GM12878 (cell line): Measurements from ENCODE around the gene SERINC5. TPM values are rescaled to one million over a fixed set of nuclear protein-coding genes. Genes with fewer than 3 reads are reported as not detected.

ENCODE experiments used
- ATAC-seq: fragments of 200-7000 bp; cut with Tn5 transposase; 3 replicates; pipeline ENCODE4 v1.9.1; 2020; ENCODE audit warnings: mild to moderate bottlenecking, moderate library complexity
- BruUV-seq: library from RNA; stranded (reverse); fragments of 400-500 nt; replicated peaks from 2 replicates; lab custom pipeline; 2021; lab: Mats Ljungman, UMichigan
- CTCF ChIA-PET: fragments of 300-600 bp; sonication (Branson Sonifier 250); formaldehyde crosslinking; extraction: SDS; loops from one replicate; lab custom pipeline; 2021; ENCODE audit warnings: inconsistent platforms; lab: Yijun Ruan, JAX
- POLR2A ChIA-PET: fragments of 350-600 bp; formaldehyde crosslinking; extraction: SDS; loops from one replicate; lab custom pipeline; 2021; ENCODE audit warnings: inconsistent platforms; lab: Charles Lee
- RAD21 ChIA-PET: fragments of 300-600 bp; sonication (Branson Sonifier 250); formaldehyde crosslinking; loops from one replicate; lab custom pipeline; 2023; ENCODE audit warnings: antibody characterized with exemption; ENCODE audit not compliant: unreplicated experiment; lab: Charles Lee
- SMC1A ChIA-PET: fragments of 300-600 bp; sonication (Branson Sonifier 250); formaldehyde crosslinking; loops from one replicate; lab custom pipeline; 2023; ENCODE audit not compliant: unreplicated experiment, uncharacterized antibody; lab: Charles Lee
- DNase-seq: peaks from one replicate; pipeline ENCODE4 v3.0.0-alpha.2; 2011; ENCODE audit warnings: low read depth, low spot score
- FAIRE-seq: peaks from 3 replicates; lab custom pipeline; 2011; peaks lifted over from hg19 to GRCh38; lab: Jason Lieb, UNC
- H2AFZ ChIP-seq: 2 replicates; pipeline ENCODE4 v1.6.0; 2011; ENCODE audit warnings: low read depth, low read length, control low read depth; ENCODE audit not compliant: control insufficient read depth
- H3K27ac ChIP-seq: 2 replicates; pipeline ENCODE4 v1.5.1; 2011; ENCODE audit warnings: control low read depth; ENCODE audit not compliant: control insufficient read depth, insufficient read depth
- H3K27me3 ChIP-seq, 2 experiments: replicated peaks in 1 of 2; 2 replicates each; pipeline versions ENCODE4 v1.6.0 to v1.6.1; 2011; ENCODE audit warnings: low read length in 1 of 2; ENCODE audit not compliant: control insufficient read depth in 2 of 2, insufficient read depth in 2 of 2
- H3K36me3 ChIP-seq, 2 experiments: 2 replicates each; pipeline ENCODE4 v1.5.1; 2011; ENCODE audit warnings: low read length in 1 of 2; ENCODE audit not compliant: control insufficient read depth in 2 of 2, insufficient read depth in 2 of 2
- H3K4me1 ChIP-seq: 2 replicates; pipeline ENCODE4 v1.6.1; 2011; ENCODE audit warnings: mild to moderate bottlenecking, low read length, moderate library complexity, mixed read lengths; ENCODE audit not compliant: control insufficient read depth, insufficient read depth
- H3K4me2 ChIP-seq: 2 replicates; pipeline ENCODE4 v1.6.0; 2011; ENCODE audit warnings: control low read depth; ENCODE audit not compliant: control insufficient read depth, insufficient read depth
- H3K4me3 ChIP-seq: fragments of 200-600 bp; sonication (generic); 2 replicates; pipeline ENCODE4 v1.5.1; 2016
- H3K79me2 ChIP-seq: 2 replicates; pipeline ENCODE4 v1.6.0; 2011; ENCODE audit warnings: low read length; ENCODE audit not compliant: control insufficient read depth, insufficient read depth
- H3K9ac ChIP-seq: 2 replicates; pipeline ENCODE4 v1.8.0; 2011; ENCODE audit warnings: low read length, control low read depth, mixed read lengths; ENCODE audit not compliant: control insufficient read depth, insufficient read depth
- H3K9me3 ChIP-seq: replicated peaks from 3 replicates; pipeline ENCODE4 v1.5.1; 2011; ENCODE audit warnings: mild to moderate bottlenecking, low read length; ENCODE audit not compliant: control insufficient read depth, insufficient read depth
- H4K20me1 ChIP-seq: 2 replicates; pipeline ENCODE4 v1.6.0; 2011; ENCODE audit not compliant: control insufficient read depth, insufficient read depth
- ASH2L ChIP-seq: fragments of 300-600, 200-600 bp; sonication (generic); IDR thresholded peaks from 2 replicates; pipeline ENCODE4 v1.6.1; 2017; ENCODE audit warnings: low read depth, mild to moderate bottlenecking, borderline replicate concordance
- BHLHE40 ChIP-seq, 2 experiments: fragments of 450-650 bp in 1 of 2; IDR thresholded peaks; 2 replicates each; pipeline ENCODE4 v1.6.1; 2011 to 2017; ENCODE audit warnings: low read depth in 2 of 2, borderline replicate concordance in 1 of 2, improper control_type of control experiment in 1 of 2, low read length in 1 of 2, mild to moderate bottlenecking in 1 of 2
- CBX3 ChIP-seq: fragments of 200-600 bp; sonication (generic); IDR thresholded peaks from 2 replicates; pipeline ENCODE4 v1.6.1; 2016; ENCODE audit warnings: low read depth, borderline replicate concordance
- DPF2 ChIP-seq: fragments of 450-650 bp; IDR thresholded peaks from 2 replicates; pipeline ENCODE4 v1.6.1; 2017; ENCODE audit warnings: mild to moderate bottlenecking
- E4F1 ChIP-seq: fragments of 450-650 bp; IDR thresholded peaks from 2 replicates; pipeline ENCODE4 v1.6.1; 2018; ENCODE audit warnings: borderline replicate concordance, mild to moderate bottlenecking; ENCODE audit not compliant: partially characterized antibody
- ETV6 ChIP-seq, 2 experiments: fragments of 450-650 bp in 1 of 2; IDR thresholded peaks in 1 of 2; conservative IDR thresholded peaks in 1 of 2; 2 replicates each; pipeline ENCODE4 v1.6.1; 2014; ENCODE audit warnings: antibody characterized with exemption in 1 of 2, borderline replicate concordance in 1 of 2, low read depth in 1 of 2, mild to moderate bottlenecking in 1 of 2, moderate library complexity in 1 of 2
- GABPA ChIP-seq: IDR thresholded peaks from 2 replicates; pipeline ENCODE4 v1.6.1; 2014; ENCODE audit warnings: antibody characterized with exemption, low read depth, mild to moderate bottlenecking, inconsistent platforms
- GATAD2B ChIP-seq: fragments of 450-650 bp; conservative IDR thresholded peaks from 2 replicates; pipeline ENCODE4 v1.6.1; 2017; ENCODE audit warnings: low read depth, mild to moderate bottlenecking, moderate library complexity
- HDAC2 ChIP-seq: fragments of 200-600 bp; sonication (generic); IDR thresholded peaks from 2 replicates; pipeline ENCODE4 v1.6.1; 2017
- HDAC6 ChIP-seq: fragments of 200-600 bp; sonication (generic); IDR thresholded peaks from one replicate; pipeline ENCODE4 v1.8.0; 2017; ENCODE audit warnings: antibody characterized with exemption; ENCODE audit not compliant: unreplicated experiment
- HDGF ChIP-seq: fragments of 450-650 bp; IDR thresholded peaks from 2 replicates; pipeline ENCODE4 v1.6.1; 2016; ENCODE audit warnings: antibody characterized with exemption
- IKZF1 ChIP-seq: fragments of 450-650 bp; conservative IDR thresholded peaks from 2 replicates; pipeline ENCODE4 v1.6.1; 2017; ENCODE audit warnings: antibody characterized with exemption, mild to moderate bottlenecking
- JUND ChIP-seq: IDR thresholded peaks from 2 replicates; pipeline ENCODE4 v1.6.1; 2012; ENCODE audit warnings: low read depth, mild to moderate bottlenecking, low read length, improper control_type of control experiment, moderate library complexity
- KDM1A ChIP-seq: fragments of 200-600 bp; sonication (generic); IDR thresholded peaks from 2 replicates; pipeline ENCODE4 v1.6.1; 2016; ENCODE audit warnings: borderline replicate concordance
- MYC ChIP-seq: IDR thresholded peaks from 2 replicates; pipeline ENCODE4 v1.6.1; 2011; ENCODE audit warnings: mild to moderate bottlenecking, low read length, moderate library complexity, inconsistent platforms; ENCODE audit not compliant: insufficient read depth, insufficient replicate concordance, insufficient read length, severe bottlenecking
- NR2F1 ChIP-seq: fragments of 450-650 bp; conservative IDR thresholded peaks from 2 replicates; pipeline ENCODE4 v1.6.1; 2017; ENCODE audit warnings: mild to moderate bottlenecking
- POLR2AphosphoS2 ChIP-seq: IDR thresholded peaks from 2 replicates; pipeline ENCODE4 v1.6.1; 2011; ENCODE audit warnings: low read depth, mild to moderate bottlenecking, low read length, improper control_type of control experiment, moderate library complexity
- SUPT20H ChIP-seq: IDR thresholded peaks from 2 replicates; pipeline ENCODE4 v1.6.1; 2011; ENCODE audit warnings: low read depth, mild to moderate bottlenecking, low read length, moderate library complexity, borderline replicate concordance; ENCODE audit not compliant: control insufficient read depth
- YY1 ChIP-seq: IDR thresholded peaks from 2 replicates; pipeline ENCODE4 v1.6.1; 2011; ENCODE audit warnings: low read depth, mild to moderate bottlenecking, low read length
- ZBED1 ChIP-seq: IDR thresholded peaks from 2 replicates; pipeline ENCODE4 v1.6.1; 2016; ENCODE audit warnings: borderline replicate concordance
- ZNF207 ChIP-seq: fragments of 450-650 bp; IDR thresholded peaks from 2 replicates; pipeline ENCODE4 v1.6.1; 2014; ENCODE audit warnings: antibody characterized with exemption, mild to moderate bottlenecking, borderline replicate concordance
- ZSCAN29 ChIP-seq: fragments of 450-650 bp; IDR thresholded peaks from 2 replicates; pipeline ENCODE4 v1.6.1; 2017; ENCODE audit warnings: mild to moderate bottlenecking, moderate library complexity
- WGBS: methylation state at CpG from one replicate; pipeline ENCODE4 v1.1.6; 2016; ENCODE audit warnings: low lambda C conversion rate; ENCODE audit not compliant: insufficient replicate concordance, insufficient coverage; ENCODE audit errors: missing lambda C conversion rate; 5-methylcytosine and 5-hydroxymethylcytosine counted together
- in situ Hi-C: fragments of 300-500 bp; cut with MboI; formaldehyde crosslinking; loops from 9 replicates; pipeline ENCODE4 v1.14.3; 2018; ENCODE audit warnings: mixed read lengths
- intact Hi-C: fragments of 100-400 bp; cut with micrococcal nuclease; formaldehyde crosslinking; loops from one replicate; pipeline ENCODE4 v1.14.2; 2022; ENCODE audit not compliant: unreplicated experiment
- polyA plus RNA-seq, 11 experiments: library from polyadenylated mRNA; depleted of rRNA in 4 of 11; unstranded in 6 of 11; stranded (reverse) in 5 of 11; fragments of >200 nt; fragmentation: Nextera tagmentation in 4 of 11; fragmentation: Illumina TruSeq in 1 of 11; extraction: Ambion mirVana in 4 of 11; extraction: Trizol in 1 of 11; gene quantifications; 1 replicate in 1 of 11; 2 replicates in 10 of 11; pipeline versions ENCODE4 v1.2.1 to v1.2.3, GENCODE V29; 2011 to 2016; ENCODE audit warnings: inconsistent platforms in 2 of 11, missing spikeins in 2 of 11, low read depth in 1 of 11
- total RNA-seq, 4 experiments: library from RNA; depleted of rRNA in 3 of 4; stranded (reverse); fragments of >200 nt in 3 of 4; fragmentation: Illumina TruSeq in 1 of 4; extraction: Trizol in 1 of 4; gene quantifications; 2 replicates each; pipeline versions ENCODE4 v1.2.1 to v1.2.3, GENCODE V29; 2013 to 2021

SERINC5 gene
- total and polyA plus RNA-seq, 10 of the 15 experiments (the other 5 are each of a cell fraction or from before 2014, with no cell fraction given) = 0.66 to 7.0 (median 2.8) TPM

GRCh38 chr5:80129146-80129545, 126.7 kb downstream of the SERINC5 start (continued):
- no peak for TF ChIP-seq E4F1
- no peak for TF ChIP-seq GABPA

GRCh38 chr5:80128141-80128540, 127.7 kb downstream of the SERINC5 start:
- FAIRE-seq (no peak), DNase-seq (no peak), ATAC-seq (no peak)
- SMC1A ChIA-PET = interaction anchor here (0.6 to 5.0 kb wide), 4 partner anchors 9 to 896 kb away, joined by 5 to 56 read pairs (median 25); no protein-coding TSS in a partner anchor
- Histone ChIP-seq H3K27me3 (no peaks in the 10 kb centered on the region), H3K9me3 (peaks cover 5% of the 10 kb centered on the region; the same call in 2 of the 3 replicates), H3K36me3 (no peaks in the 10 kb centered on the region), H3K27ac (no peak overlapping the region), H3K9ac (no peak overlapping the region), H3K4me1 (peaks cover 28% of the 10 kb centered on the region), H2AFZ (no peak overlapping the region), H3K4me3 (no peak overlapping the region), H3K79me2 (no peaks in the 10 kb centered on the region), H3K4me2 (no peak overlapping the region), H4K20me1 (no peaks in the 10 kb centered on the region)
- TF ChIP-seq KDM1A = no peak
- no peak for TF ChIP-seq MYC
- TF ChIP-seq BHLHE40 (IDR thresholded peaks at IDR 0.05; ENCODE audit: borderline replicate concordance in 1 of 2, low read depth in 2 of 2, low read length in 1 of 2) = no peak
- no peak for TF ChIP-seq HDAC2
- no peak for TF ChIP-seq CBX3
- no peak for TF ChIP-seq ETV6 (conservative IDR thresholded peaks at IDR 0.05 in 1 of 2, IDR thresholded peaks at IDR 0.05 in 1 of 2; ENCODE audit: borderline replicate concordance in 1 of 2, low read depth in 1 of 2)
- no peak for TF ChIP-seq SUPT20H
- TF ChIP-seq ASH2L = no peak
- TF ChIP-seq YY1 = no peak
- TF ChIP-seq ZNF207 = no peak
- no peak for TF ChIP-seq NR2F1
- TF ChIP-seq IKZF1 = no peak
- TF ChIP-seq HDAC6 = no peak
- no peak for TF ChIP-seq HDGF
- TF ChIP-seq GATAD2B = no peak
- TF ChIP-seq POLR2AphosphoS2 = no peak
- TF ChIP-seq ZBED1 = no peak
- TF ChIP-seq JUND = no peak
- no peak for TF ChIP-seq DPF2
- TF ChIP-seq ZSCAN29 = no peak
- BruUV-seq = no TSS peak
- 78% methylated on average over 2 of the region's 2 CpGs for WGBS
- POLR2A ChIA-PET = no interaction called here
- CTCF ChIA-PET = interaction anchor here (1.4 to 3.4 kb wide), 3 partner anchors 14 to 180 kb away, joined by 3 to 26 read pairs (median 3); no protein-coding TSS in a partner anchor
- RAD21 ChIA-PET = interaction anchor here (2.1 kb wide), 1 partner anchor 18 kb away, joined by 4 read pairs; no protein-coding TSS in a partner anchor
- in situ Hi-C loops (no loop called here), intact Hi-C loops (loop anchor here (5.0 kb wide), 1 partner anchor 36 kb away; no protein-coding TSS in a partner anchor)
